ENCODE results near the gene NFIA. TPM values are rescaled to one million over a fixed set of nuclear protein-coding genes. Genes with fewer than 3 reads are reported as not detected.

NFIA gene
- total RNA-seq, 1 experiment from 2014 or later: 12.7 TPM

DNA sequence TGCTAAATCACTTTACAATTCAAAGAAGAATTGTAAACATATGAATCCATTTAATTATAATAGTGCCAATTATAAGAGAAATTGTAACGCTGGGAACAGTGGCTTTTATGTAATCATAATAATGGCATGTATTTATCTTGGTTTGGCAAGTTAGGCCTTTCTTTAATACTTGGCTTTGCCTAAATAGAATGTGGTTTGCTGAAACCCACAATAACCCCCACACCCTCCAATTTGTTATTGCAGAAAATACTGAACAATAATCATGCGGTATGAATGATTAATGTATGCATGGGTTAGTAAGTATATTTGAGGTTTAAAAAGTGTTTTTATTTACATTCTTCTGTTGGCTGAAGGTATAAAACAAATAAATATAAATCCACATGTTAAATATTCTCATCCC, 138.2 kb downstream of the NFIA start:
- no peak overlapping the region for H3K27ac ChIP-seq (ENCODE audit: low read length)
- H3K9me2 ChIP-seq (replicated peaks; ENCODE audit: low read length): no peaks in the 10 kb centered on the region
- no peaks in the 10 kb centered on the region for H3K79me2 ChIP-seq (ENCODE audit: low read length)
- no peaks in the 10 kb centered on the region for H3K9me3 ChIP-seq (ENCODE audit: low read length)
- no peaks in the 10 kb centered on the region for H3K27me3 ChIP-seq (ENCODE audit: low read length)
- H3K4me1 ChIP-seq (ENCODE audit: insufficient read depth, low read length): no peaks in the 10 kb centered on the region
- POLR2A ChIA-PET (ENCODE audit: unreplicated experiment): no interaction called here
- no peak for TF ChIP-seq CTCF (conservative IDR thresholded peaks at IDR 0.05; ENCODE audit: low read depth, low read length)
- no peak for TF ChIP-seq EZH2 (IDR thresholded peaks at IDR 0.05; ENCODE audit: low read length, unreplicated experiment)
- no peak for TF ChIP-seq EZH2phosphoT487 (IDR thresholded peaks at IDR 0.05; ENCODE audit: borderline replicate concordance, low read length)
- BruUV-seq (replicated peaks): no TSS peak
- H3F3A ChIP-seq (ENCODE audit: low read length, unreplicated experiment): no peaks in the 10 kb centered on the region
- H3K4me3 ChIP-seq (ENCODE audit: low read length): no peak overlapping the region
- H4K20me1 ChIP-seq (ENCODE audit: low read length): no peaks in the 10 kb centered on the region
- H3K36me3 ChIP-seq (ENCODE audit: low read depth, low read length): no peaks in the 10 kb centered on the region
- ATAC-seq: no peak
- no peak overlapping the region for H3K4me2 ChIP-seq (ENCODE audit: low read length)
- peak; percentile 24 for DNase-seq
- intact Hi-C loops (cut with micrococcal nuclease): loop anchor here (10.0 kb wide), 1 partner anchor 246 kb away; no protein-coding TSS in a partner anchor
- H3K9ac ChIP-seq (ENCODE audit: low read length): no peak overlapping the region
- no peak overlapping the region for H2AFZ ChIP-seq (ENCODE audit: low read length)
- CTCF ChIA-PET: no interaction called here

DNA sequence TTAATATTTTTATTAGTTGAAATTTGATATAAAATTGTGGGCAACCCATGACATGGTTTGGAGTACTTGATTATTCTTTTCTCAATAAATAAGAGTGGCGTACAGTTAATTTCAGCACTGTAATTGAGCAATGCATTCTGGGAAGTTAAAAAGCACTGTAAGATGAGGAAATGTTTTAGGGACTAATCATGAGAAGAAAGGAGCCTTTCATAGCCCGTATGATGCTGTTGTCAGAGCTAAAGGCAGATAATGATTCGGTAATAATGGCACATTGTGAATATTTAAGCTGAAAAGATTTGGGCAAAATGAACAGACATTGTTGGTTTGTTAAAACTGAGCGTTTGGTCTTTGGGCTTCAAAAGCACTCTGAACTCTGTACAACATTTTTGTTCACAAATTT, 139.3 kb downstream of the NFIA start:
- no peaks in the 10 kb centered on the region for H3K4me1 ChIP-seq (ENCODE audit: insufficient read depth, low read length)
- no peak overlapping the region for H3K9ac ChIP-seq (ENCODE audit: low read length)
- ChIA-PET POLR2A (ENCODE audit: unreplicated experiment) (no interaction called here), CTCF (interaction anchor here (0.6 kb wide), 1 partner anchor 24 kb away, joined by 3 read pairs; no protein-coding TSS in a partner anchor)
- BruUV-seq (replicated peaks): no TSS peak
- H3K9me2 ChIP-seq (replicated peaks; ENCODE audit: low read length): no peaks in the 10 kb centered on the region
- no peaks in the 10 kb centered on the region for H3F3A ChIP-seq (ENCODE audit: low read length, unreplicated experiment)
- no peak overlapping the region for H3K4me3 ChIP-seq (ENCODE audit: low read length)
- no peak for TF ChIP-seq EZH2phosphoT487 (IDR thresholded peaks at IDR 0.05; ENCODE audit: borderline replicate concordance, low read length)
- TF ChIP-seq CTCF (conservative IDR thresholded peaks at IDR 0.05; ENCODE audit: low read depth, low read length): no peak
- TF ChIP-seq EZH2 (IDR thresholded peaks at IDR 0.05; ENCODE audit: low read length, unreplicated experiment): no peak
- no peaks in the 10 kb centered on the region for H4K20me1 ChIP-seq (ENCODE audit: low read length)
- no peak overlapping the region for H3K27ac ChIP-seq (ENCODE audit: low read length)
- DNase-seq (no peak), ATAC-seq (no peak)
- H3K36me3 ChIP-seq (ENCODE audit: low read depth, low read length): no peaks in the 10 kb centered on the region
- H3K4me2 ChIP-seq (ENCODE audit: low read length): no peak overlapping the region
- H3K27me3 ChIP-seq (ENCODE audit: low read length): no peaks in the 10 kb centered on the region
- H3K79me2 ChIP-seq (ENCODE audit: low read length): no peaks in the 10 kb centered on the region
- intact Hi-C loops (cut with micrococcal nuclease): loop anchor here (10.0 kb wide), 1 partner anchor 247 kb away; no protein-coding TSS in a partner anchor
- no peak overlapping the region for H2AFZ ChIP-seq (ENCODE audit: low read length)
- no peaks in the 10 kb centered on the region for H3K9me3 ChIP-seq (ENCODE audit: low read length)

GRCh38 chr1:61222240-61222639, 139.9 kb downstream of the NFIA start:
- H3K9ac ChIP-seq (ENCODE audit: low read length): no peak overlapping the region
- no peak for DNase-seq
- no peak overlapping the region for H3K4me3 ChIP-seq (ENCODE audit: low read length)
- H3K27me3 ChIP-seq (ENCODE audit: low read length): no peaks in the 10 kb centered on the region
- no peak overlapping the region for H3K4me2 ChIP-seq (ENCODE audit: low read length)
- intact Hi-C loops (cut with micrococcal nuclease): loop anchor here (10.0 kb wide), 1 partner anchor 247 kb away; no protein-coding TSS in a partner anchor
- H4K20me1 ChIP-seq (ENCODE audit: low read length): no peaks in the 10 kb centered on the region
- no peak for TF ChIP-seq CTCF (conservative IDR thresholded peaks at IDR 0.05; ENCODE audit: low read depth, low read length)
- TF ChIP-seq EZH2phosphoT487 (IDR thresholded peaks at IDR 0.05; ENCODE audit: borderline replicate concordance, low read length): no peak
- TF ChIP-seq EZH2 (IDR thresholded peaks at IDR 0.05; ENCODE audit: low read length, unreplicated experiment): no peak
- no peak overlapping the region for H2AFZ ChIP-seq (ENCODE audit: low read length)
- no peaks in the 10 kb centered on the region for H3F3A ChIP-seq (ENCODE audit: low read length, unreplicated experiment)
- CTCF ChIA-PET: no interaction called here
- no peaks in the 10 kb centered on the region for H3K9me3 ChIP-seq (ENCODE audit: low read length)
- POLR2A ChIA-PET (ENCODE audit: unreplicated experiment): no interaction called here
- BruUV-seq (replicated peaks): no TSS peak
- no peak for ATAC-seq
- H3K27ac ChIP-seq (ENCODE audit: low read length): no peak overlapping the region
- H3K36me3 ChIP-seq (ENCODE audit: low read depth, low read length): no peaks in the 10 kb centered on the region
- H3K9me2 ChIP-seq (replicated peaks; ENCODE audit: low read length): no peaks in the 10 kb centered on the region
- H3K4me1 ChIP-seq (ENCODE audit: insufficient read depth, low read length): no peaks in the 10 kb centered on the region
- H3K79me2 ChIP-seq (ENCODE audit: low read length): no peaks in the 10 kb centered on the region

Data from PC-3 (cell line).